SK-N-MC (cell line): ENCODE data around the gene PAFAH1B2.

Source experiments
- EZH2 ChIP-seq: fragments of 200-600 bp; sonication (generic); IDR thresholded peaks from one replicate; pipeline ENCODE4 v1.6.1; 2017; ENCODE audit warnings: antibody characterized with exemption
- FOXP2 ChIP-seq: optimal IDR thresholded peaks from 2 replicates; pipeline ENCODE3; 2011; ENCODE audit warnings: mild to moderate bottlenecking, moderate library complexity; ENCODE audit not compliant: insufficient read depth; ENCODE audit errors: extremely low read length, control extremely low read depth
- POLR2AphosphoS5 ChIP-seq: IDR thresholded peaks from 2 replicates; pipeline ENCODE4 v1.6.1; 2012; ENCODE audit warnings: mild to moderate bottlenecking, low read depth, low read length, borderline replicate concordance

GRCh38 chr11:117193130-117194020 is 49.3 kb downstream of the PAFAH1B2 start:
- TF ChIP-seq EZH2 (no peak), POLR2AphosphoS5 (no peak), FOXP2 (no peak)
